Measurements from ENCODE around the gene CADM2.

- TF ChIP-seq CTCF (IDR thresholded peaks at IDR 0.05) (no peak), POLR2A (IDR thresholded peaks at IDR 0.05) (no peak)
Observed at GRCh38 chr3:85726241-85726640, 767.5 kb downstream of the CADM2 start.
